Liver (tissue), 9 donors: ENCODE results near the gene HID1. TPM values are rescaled to one million over a fixed set of nuclear protein-coding genes. Genes with fewer than 3 reads are reported as not detected.

Experiments
- DNase-seq: peaks from one replicate; pipeline ENCODE4 v3.0.0-alpha.2; 2017; ENCODE audit warnings: low spot score
- H3K27ac ChIP-seq, 2 donors: one replicate each; pipeline ENCODE4 v1.7.0; 2013; ENCODE audit warnings: inconsistent platforms in 2 of 2, low read length in 2 of 2, control low read depth in 1 of 2, low read depth in 1 of 2, mild to moderate bottlenecking in 1 of 2
- H3K27me3 ChIP-seq, 4 donors: one replicate each; pipeline versions ENCODE4 v1.6.1 to v1.7.0; 2013; ENCODE audit warnings: low read length in 3 of 4, inconsistent platforms in 1 of 4, mild to moderate bottlenecking in 1 of 4, moderate library complexity in 1 of 4; ENCODE audit not compliant: control insufficient read depth in 4 of 4, insufficient read depth in 4 of 4
- H3K36me3 ChIP-seq, 4 donors: one replicate each; pipeline versions ENCODE4 v1.6.1 to v1.7.0; 2013; ENCODE audit warnings: low read length in 3 of 4, mild to moderate bottlenecking in 3 of 4, low read depth in 1 of 4, moderate library complexity in 1 of 4; ENCODE audit not compliant: control insufficient read depth in 4 of 4, insufficient read depth in 3 of 4
- H3K4me1 ChIP-seq, 4 donors: one replicate each; pipeline versions ENCODE4 v1.6.1 to v1.7.0; 2013; ENCODE audit warnings: low read length in 3 of 4, mild to moderate bottlenecking in 3 of 4, moderate library complexity in 1 of 4; ENCODE audit not compliant: control insufficient read depth in 4 of 4, insufficient read depth in 4 of 4
- H3K4me3 ChIP-seq, 3 donors: one replicate each; pipeline versions ENCODE4 v1.6.1 to v1.7.0; 2013; ENCODE audit warnings: low read length in 3 of 3, control low read depth in 1 of 3, low read depth in 1 of 3, mild to moderate bottlenecking in 1 of 3
- H3K9ac ChIP-seq, 2 donors: one replicate each; pipeline ENCODE4 v1.7.0; 2013; ENCODE audit warnings: low read length in 2 of 2, mild to moderate bottlenecking in 2 of 2, moderate library complexity in 2 of 2, control low read depth in 1 of 2, low read depth in 1 of 2
- H3K9me3 ChIP-seq, 4 donors: one replicate each; pipeline versions ENCODE4 v1.6.1 to v1.7.0; 2013; ENCODE audit warnings: low read length in 3 of 4; ENCODE audit not compliant: control insufficient read depth in 4 of 4
- EGR1 ChIP-seq, 2 donors: IDR thresholded peaks; 2 replicates each; pipeline ENCODE4 v1.6.1; 2016 to 2018; ENCODE audit warnings: antibody characterized with exemption in 2 of 2, low read depth in 2 of 2
- FOXA1 ChIP-seq: IDR thresholded peaks from 2 replicates; pipeline ENCODE4 v1.6.1; 2016; ENCODE audit warnings: antibody characterized with exemption
- HNF4A ChIP-seq, 2 donors: conservative IDR thresholded peaks; 2 replicates each; pipeline ENCODE4 v1.6.1; 2016; ENCODE audit warnings: antibody characterized with exemption in 2 of 2, mild to moderate bottlenecking in 2 of 2
- JUND ChIP-seq, 2 donors: IDR thresholded peaks; 2 replicates each; pipeline ENCODE4 v1.6.1; 2016; ENCODE audit warnings: antibody characterized with exemption in 2 of 2
- NR2F2 ChIP-seq: IDR thresholded peaks from 2 replicates; pipeline ENCODE4 v1.6.1; 2016; ENCODE audit warnings: antibody characterized with exemption
- RAD21 ChIP-seq, 2 donors: IDR thresholded peaks; 2 replicates each; pipeline ENCODE4 v1.6.1; 2016; ENCODE audit warnings: antibody characterized with exemption in 2 of 2, mild to moderate bottlenecking in 2 of 2
- RXRA ChIP-seq, 2 donors: IDR thresholded peaks; 2 replicates each; pipeline ENCODE4 v1.6.1; 2017 to 2018; ENCODE audit warnings: antibody characterized with exemption in 2 of 2, mild to moderate bottlenecking in 1 of 2
- SP1 ChIP-seq: IDR thresholded peaks from 2 replicates; pipeline ENCODE4 v1.6.1; 2018; ENCODE audit warnings: antibody characterized with exemption, mild to moderate bottlenecking
- TAF1 ChIP-seq: conservative IDR thresholded peaks from 2 replicates; pipeline ENCODE4 v1.6.1; 2016; ENCODE audit warnings: antibody characterized with exemption, mild to moderate bottlenecking
- YY1 ChIP-seq: IDR thresholded peaks from 2 replicates; pipeline ENCODE4 v1.6.1; 2016; ENCODE audit warnings: antibody characterized with exemption, mild to moderate bottlenecking
- ZBTB33 ChIP-seq: IDR thresholded peaks from 2 replicates; pipeline ENCODE4 v1.6.1; 2016; ENCODE audit warnings: antibody characterized with exemption
- WGBS: extraction: QIAGEN DNeasy Blood & Tissue Kit; methylation state at CpG from one replicate; pipeline ENCODE4 v1.1.7; 2013; 5-methylcytosine and 5-hydroxymethylcytosine counted together
- polyA plus RNA-seq, 2 donors: library from polyadenylated mRNA; stranded (reverse) in 1 of 2; unstranded in 1 of 2; fragments of 200-250 nt in 1 of 2; fragments of >200 nt in 1 of 2; fragmentation: Nextera tagmentation in 1 of 2; extraction: Ambion mirVana in 1 of 2; gene quantifications; one replicate each; pipeline versions ENCODE4 v1.2.1 to v1.2.3, GENCODE V29; 2013 to 2015
- total RNA-seq, 2 donors: library from RNA; depleted of rRNA; stranded (reverse); fragments of >200 nt; gene quantifications; one replicate each; pipeline ENCODE4 v1.2.3, GENCODE V29; 2014
- TF ChIP-seq, protein P1 (sequence below): IDR thresholded peaks from 2 replicates; pipeline ENCODE4 v1.6.1; 2016; ENCODE audit warnings: antibody characterized with exemption, mild to moderate bottlenecking
- TF ChIP-seq, protein P2 (sequence below): IDR thresholded peaks from 2 replicates; pipeline ENCODE4 v1.6.1; 2016; ENCODE audit warnings: antibody characterized with exemption
- TF ChIP-seq, protein P3 (sequence below): IDR thresholded peaks from 2 replicates; pipeline ENCODE4 v1.6.1; 2016; ENCODE audit warnings: antibody characterized with exemption
- donor health status: healthy.
- donor health status: healthy.
- donor health status: healthy.
- donor health status: healthy.
- donor health status: healthy.

HID1 gene
- total and polyA plus RNA-seq, 4 donors = 2.7 to 6.2 (median 3.7) TPM

- WGBS = 79% methylated on average over 3 of the region's 3 CpGs
- Histone ChIP-seq H3K9me3 (no peaks in the 10 kb centered on the region), H3K4me3 (no peak overlapping the region), H3K36me3 (no peaks in the 10 kb centered on the region), H3K27ac (no peak overlapping the region), H3K27me3 (peaks cover 0 to 3% (median under 1%) of the 10 kb centered on the region in 4 donors), H3K4me1 (peaks cover 4 to 13% (median 6%) of the 10 kb centered on the region in 4 donors), H3K9ac (no peak overlapping the region)
- TF ChIP-seq HNF4A (conservative IDR thresholded peaks at IDR 0.05) (no peak), YY1 (no peak), JUND (IDR thresholded peaks at IDR 0.05) (no peak)
- TF ChIP-seq, protein P1, sequence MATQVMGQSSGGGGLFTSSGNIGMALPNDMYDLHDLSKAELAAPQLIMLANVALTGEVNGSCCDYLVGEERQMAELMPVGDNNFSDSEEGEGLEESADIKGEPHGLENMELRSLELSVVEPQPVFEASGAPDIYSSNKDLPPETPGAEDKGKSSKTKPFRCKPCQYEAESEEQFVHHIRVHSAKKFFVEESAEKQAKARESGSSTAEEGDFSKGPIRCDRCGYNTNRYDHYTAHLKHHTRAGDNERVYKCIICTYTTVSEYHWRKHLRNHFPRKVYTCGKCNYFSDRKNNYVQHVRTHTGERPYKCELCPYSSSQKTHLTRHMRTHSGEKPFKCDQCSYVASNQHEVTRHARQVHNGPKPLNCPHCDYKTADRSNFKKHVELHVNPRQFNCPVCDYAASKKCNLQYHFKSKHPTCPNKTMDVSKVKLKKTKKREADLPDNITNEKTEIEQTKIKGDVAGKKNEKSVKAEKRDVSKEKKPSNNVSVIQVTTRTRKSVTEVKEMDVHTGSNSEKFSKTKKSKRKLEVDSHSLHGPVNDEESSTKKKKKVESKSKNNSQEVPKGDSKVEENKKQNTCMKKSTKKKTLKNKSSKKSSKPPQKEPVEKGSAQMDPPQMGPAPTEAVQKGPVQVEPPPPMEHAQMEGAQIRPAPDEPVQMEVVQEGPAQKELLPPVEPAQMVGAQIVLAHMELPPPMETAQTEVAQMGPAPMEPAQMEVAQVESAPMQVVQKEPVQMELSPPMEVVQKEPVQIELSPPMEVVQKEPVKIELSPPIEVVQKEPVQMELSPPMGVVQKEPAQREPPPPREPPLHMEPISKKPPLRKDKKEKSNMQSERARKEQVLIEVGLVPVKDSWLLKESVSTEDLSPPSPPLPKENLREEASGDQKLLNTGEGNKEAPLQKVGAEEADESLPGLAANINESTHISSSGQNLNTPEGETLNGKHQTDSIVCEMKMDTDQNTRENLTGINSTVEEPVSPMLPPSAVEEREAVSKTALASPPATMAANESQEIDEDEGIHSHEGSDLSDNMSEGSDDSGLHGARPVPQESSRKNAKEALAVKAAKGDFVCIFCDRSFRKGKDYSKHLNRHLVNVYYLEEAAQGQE = no peak
- no peak for DNase-seq
Measured at GRCh38 chr17:74978240-74978639, 5.7 kb upstream of the HID1 start.

DNA sequence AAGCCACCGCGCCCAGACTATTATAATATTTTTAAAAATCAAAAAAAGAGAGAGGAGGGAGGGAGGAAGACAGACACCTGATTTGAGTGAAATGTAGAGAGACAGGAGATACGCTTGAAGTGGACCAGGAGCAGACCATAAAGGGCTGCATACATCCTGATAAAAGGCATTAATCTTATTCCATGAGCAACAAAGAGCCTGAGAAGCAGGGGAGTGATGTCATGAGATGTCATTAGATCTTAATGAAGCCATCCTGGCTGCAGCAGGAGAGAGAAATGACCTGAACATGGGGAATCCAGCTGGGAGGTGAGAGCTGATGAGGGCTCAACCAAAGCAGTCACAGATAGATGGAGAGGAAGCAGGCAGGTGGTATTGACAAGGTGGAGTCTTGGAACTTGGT lies 5.2 kb upstream of the HID1 start:
- Histone ChIP-seq H3K27me3 (peaks cover 0 to 3% (median under 1%) of the 10 kb centered on the region in 4 donors), H3K4me3 (no peak overlapping the region), H3K36me3 (no peaks in the 10 kb centered on the region), H3K9ac (no peak overlapping the region), H3K9me3 (no peaks in the 10 kb centered on the region), H3K27ac (no peak overlapping the region), H3K4me1 (peaks cover 4 to 14% (median 8%) of the 10 kb centered on the region in 4 donors)
- DNase-seq = no peak
- TF ChIP-seq ZBTB33 = no peak
- no peak for TF ChIP-seq EGR1 (IDR thresholded peaks at IDR 0.05; ENCODE audit: low read depth in 2 of 2)
- TF ChIP-seq, protein P1 = no peak
- TF ChIP-seq RXRA (IDR thresholded peaks at IDR 0.05) = no peak
- no peak for TF ChIP-seq RAD21 (IDR thresholded peaks at IDR 0.05)
- no peak for TF ChIP-seq TAF1
- no peak for TF ChIP-seq NR2F2
- TF ChIP-seq YY1 = no peak
- TF ChIP-seq, protein P2, sequence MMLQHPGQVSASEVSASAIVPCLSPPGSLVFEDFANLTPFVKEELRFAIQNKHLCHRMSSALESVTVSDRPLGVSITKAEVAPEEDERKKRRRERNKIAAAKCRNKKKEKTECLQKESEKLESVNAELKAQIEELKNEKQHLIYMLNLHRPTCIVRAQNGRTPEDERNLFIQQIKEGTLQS = no peak
- TF ChIP-seq FOXA1 = no peak
- TF ChIP-seq, protein P3, sequence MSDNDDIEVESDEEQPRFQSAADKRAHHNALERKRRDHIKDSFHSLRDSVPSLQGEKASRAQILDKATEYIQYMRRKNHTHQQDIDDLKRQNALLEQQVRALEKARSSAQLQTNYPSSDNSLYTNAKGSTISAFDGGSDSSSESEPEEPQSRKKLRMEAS = no peak
- TF ChIP-seq SP1 = no peak
- TF ChIP-seq JUND (IDR thresholded peaks at IDR 0.05) = no peak
- WGBS = 94% methylated on average over 3 of the region's 3 CpGs
